BLaER1 treated with 17β-estradiol and CSF1 and Interleukin-3, amounts not matched to agents 10 nM and 100 nM (cell line): Measurements from ENCODE around the gene TYW1.
"Not testable (repeated sequence)": the region's sequence is repeated elsewhere in the genome, so short reads cannot be mapped to it uniquely, and the experiment has no call there.

Source experiments
- H3K27ac ChIP-seq, 11 experiments: shearing (Covaris generic); formaldehyde crosslinking; 2 replicates each; pipeline ENCODE4 v1.8.1; 2022
- H3K27me3 ChIP-seq, 11 experiments: shearing (Covaris generic); formaldehyde crosslinking; 2 replicates each; pipeline ENCODE4 v1.8.1; 2022
- H3K36me3 ChIP-seq, 11 experiments: shearing (Covaris generic); formaldehyde crosslinking; 2 replicates each; pipeline ENCODE4 v1.8.1; 2022
- H3K4me1 ChIP-seq, 10 experiments: shearing (Covaris generic); formaldehyde crosslinking; 2 replicates each; pipeline ENCODE4 v1.8.1; 2022
- H3K4me2 ChIP-seq, 11 experiments: shearing (Covaris generic); formaldehyde crosslinking; 2 replicates each; pipeline ENCODE4 v1.8.1; 2022
- H3K4me3 ChIP-seq, 10 experiments: shearing (Covaris generic); formaldehyde crosslinking; 2 replicates each; pipeline ENCODE4 v1.8.1; 2022
- H3K9ac ChIP-seq, 11 experiments: shearing (Covaris generic); formaldehyde crosslinking; 2 replicates each; pipeline ENCODE4 v1.8.1; 2022
- H3K9me3 ChIP-seq, 11 experiments: shearing (Covaris generic); formaldehyde crosslinking; replicated peaks in 1 of 11; 2 replicates each; pipeline ENCODE4 v1.8.1; 2022
- H4K20me1 ChIP-seq, 11 experiments: shearing (Covaris generic); formaldehyde crosslinking; 2 replicates each; pipeline ENCODE4 v1.8.1; 2022
- Cebpa-rat ChIP-seq, 11 experiments: shearing (Covaris generic); IDR thresholded peaks; 2 replicates each; pipeline ENCODE4 v1.8.1; 2022

Gene TYW1

DNA sequence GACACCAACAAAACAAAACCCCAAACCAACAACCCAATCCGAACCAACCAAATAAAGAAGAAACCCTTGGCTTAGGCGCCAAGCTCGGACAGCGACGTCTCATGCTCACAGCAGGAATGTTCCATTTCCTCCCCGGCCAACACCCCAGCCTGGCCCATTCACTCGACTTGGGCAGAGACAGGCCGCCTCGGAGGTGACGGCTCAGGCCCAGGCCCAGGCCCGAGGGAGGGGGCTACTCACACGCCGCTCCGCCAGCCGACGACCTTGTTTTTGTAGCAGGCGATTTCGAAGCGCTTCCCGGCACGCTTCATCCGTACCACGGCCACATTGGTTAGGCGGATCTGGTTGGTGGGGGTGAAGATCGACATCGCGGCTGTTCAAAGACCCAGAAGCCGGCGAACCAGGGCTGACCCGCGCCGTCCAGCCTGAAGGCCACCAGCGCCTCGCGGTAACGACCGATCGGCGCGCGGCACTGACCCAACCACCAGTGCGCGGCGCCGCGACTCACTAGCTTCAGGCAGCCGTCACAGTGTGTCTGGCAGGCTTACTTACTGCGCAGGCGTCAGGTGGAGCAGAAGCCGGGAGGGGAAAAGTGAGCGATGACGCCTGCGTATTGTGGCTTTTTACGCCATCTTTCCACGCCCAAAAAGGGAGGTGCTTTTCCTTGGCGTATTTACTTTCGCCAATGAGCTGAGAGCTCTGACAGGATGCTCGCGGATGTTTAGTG lies 1.4 kb upstream of the TYW1 start, which contains the start of gene SBDS:
TSS of gene SBDS (minus strand) at position 537 of the 727 bp plus-strand sequence. CDS start at position 368, 169 bp downstream.
- Histone ChIP-seq H3K36me3 (peaks cover 31 to 55% (median 50%) of the 10 kb centered on the region in 11 experiments), H3K4me1 (peaks cover 16 to 22% (median 18%) of the 10 kb centered on the region in 10 experiments; a peak in 18 of 20 replicates), H3K4me3 (peak within 1 kb of the TSS; percentile 76 to 94 (median 86)), H3K27ac (peak within 1 kb of the TSS; percentile 83 to 96 (median 88)), H4K20me1 (peaks cover 0 to 29% (median 7%) of the 10 kb centered on the region in 11 experiments; a peak in 9 of 22 replicates), H3K9ac (peak within 1 kb of the TSS; percentile 88 to 97 (median 92)), H3K4me2 (peak within 1 kb of the TSS; percentile 71 to 93 (median 83))
- not testable (repeated sequence) for H3K9me3 ChIP-seq, H3K27me3 ChIP-seq

DNA sequence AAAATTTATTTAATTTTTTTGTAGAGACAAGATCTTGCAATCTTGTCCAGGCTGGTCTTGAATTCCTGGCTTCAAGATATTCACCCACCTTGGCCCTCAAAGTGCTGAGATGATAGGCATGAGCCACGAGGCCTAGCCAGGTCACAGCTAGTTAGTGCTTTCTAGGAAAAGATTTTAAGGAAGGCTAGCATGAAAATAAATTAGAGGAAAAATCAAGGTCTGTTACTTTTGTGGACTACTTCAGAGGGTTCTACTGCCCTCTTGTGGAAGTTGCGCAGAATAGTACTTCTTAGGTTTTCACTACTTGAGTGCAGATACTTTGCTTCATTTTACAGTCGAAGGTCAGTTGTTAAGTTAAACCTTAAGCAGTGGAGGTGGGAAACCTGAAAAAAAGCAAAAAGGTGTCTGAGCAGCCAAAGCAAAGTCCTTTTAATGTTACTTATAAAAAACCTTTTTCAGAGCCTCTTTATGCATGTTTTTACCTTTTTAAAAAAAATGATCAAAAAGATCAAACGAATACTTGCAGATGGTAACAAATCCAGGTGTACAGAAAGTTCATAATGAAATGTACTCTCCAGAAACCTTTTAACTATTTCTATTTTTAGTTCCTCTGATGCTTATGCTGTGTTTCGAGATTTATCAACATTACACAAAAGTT lies 4.1 kb downstream of the TYW1 start:
- Histone ChIP-seq H3K36me3 (peaks cover 14 to 61% (median 34%) of the 10 kb centered on the region in 11 experiments), H4K20me1 (peaks cover 0 to 49% (median 0%) of the 10 kb centered on the region in 11 experiments; a peak in 4 of 22 replicates), H3K4me1 (peaks cover 5 to 10% (median 5%) of the 10 kb centered on the region in 10 experiments; a peak in 12 of 20 replicates)
- H3K9me3 ChIP-seq, H3K27me3 ChIP-seq, H3K9ac ChIP-seq, H3K4me3 ChIP-seq, H3K27ac ChIP-seq, H3K4me2 ChIP-seq: not testable (repeated sequence)

DNA sequence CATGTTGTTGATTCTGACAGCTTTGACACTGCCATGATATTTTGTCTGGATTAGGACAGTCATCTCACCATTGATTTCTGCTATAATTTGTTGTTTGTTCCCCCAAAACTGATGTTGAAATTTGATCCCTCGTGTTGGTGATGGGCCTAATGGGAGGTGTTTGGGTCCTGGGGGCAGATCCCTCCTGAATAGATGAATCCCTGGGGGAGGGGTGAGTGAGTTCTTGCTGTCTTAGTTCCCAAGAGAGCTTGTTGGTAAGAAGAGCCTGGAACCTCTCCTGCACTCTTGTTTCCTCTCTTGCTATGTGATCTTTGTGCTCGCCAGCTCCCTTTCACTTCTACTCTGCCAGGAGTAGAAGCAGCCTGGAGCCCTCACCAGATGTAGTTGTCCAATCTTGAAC lies 7.5 kb downstream of the TYW1 start:
- not testable (repeated sequence) for H3K27me3 ChIP-seq, H3K9me3 ChIP-seq, H3K4me3 ChIP-seq, H3K4me1 ChIP-seq, H3K9ac ChIP-seq, H3K27ac ChIP-seq
- Histone ChIP-seq H4K20me1 (peaks cover 0 to 73% (median 0%) of the 10 kb centered on the region in 11 experiments; a peak in 5 of 22 replicates), H3K36me3 (peaks cover 46 to 88% (median 62%) of the 10 kb centered on the region in 11 experiments), H3K4me2 (peak overlapping the region in 1 of 11 experiments; percentile 7; a peak in 2 of 22 replicates)

- Histone ChIP-seq H3K4me3 (no peak overlapping the region), H3K36me3 (peaks cover 67 to 95% (median 76%) of the 10 kb centered on the region in 11 experiments), H3K27ac (no peak overlapping the region), H3K4me1 (peaks cover 0 to 9% (median 5%) of the 10 kb centered on the region in 10 experiments; a peak in 11 of 20 replicates), H4K20me1 (peaks cover 0 to 49% (median 0%) of the 10 kb centered on the region in 11 experiments; a peak in 4 of 22 replicates), H3K27me3 (no peaks in the 10 kb centered on the region), H3K4me2 (no peak overlapping the region), H3K9ac (no peak overlapping the region), H3K9me3 (peaks cover 0 to 6% (median 0%) of the 10 kb centered on the region in 11 experiments; a peak in 1 of 22 replicates)
- no peak for TF ChIP-seq Cebpa-rat (IDR thresholded peaks at IDR 0.05)
These were observed 10.3 kb downstream of the TYW1 start for GRCh38 chr7:67006965-67007364.

GRCh38 chr7:67008260-67008659 lies 11.6 kb downstream of the TYW1 start:
- no peak overlapping the region for H3K9ac ChIP-seq
- no peak overlapping the region for H3K4me3 ChIP-seq
- peaks cover 0 to 41% (median 0%) of the 10 kb centered on the region in 11 experiments; a peak in 4 of 22 replicates for H4K20me1 ChIP-seq
- peaks cover 70 to 95% (median 88%) of the 10 kb centered on the region in 11 experiments for H3K36me3 ChIP-seq
- no peaks in the 10 kb centered on the region for H3K27me3 ChIP-seq
- no peak for TF ChIP-seq Cebpa-rat (IDR thresholded peaks at IDR 0.05)
- no peak overlapping the region for H3K27ac ChIP-seq
- H3K4me1 ChIP-seq, result peaks cover 0 to 9% (median 5%) of the 10 kb centered on the region in 10 experiments; a peak in 11 of 20 replicates
- H3K9me3 ChIP-seq, result peaks cover 0 to 6% (median 0%) of the 10 kb centered on the region in 11 experiments; a peak in 1 of 22 replicates
- H3K4me2 ChIP-seq, result peak overlapping the region in 6 of 11 experiments; percentile 18 to 42 (median 25); a peak in 7 of 22 replicates

GRCh38 chr7:67009677-67010076 lies 13.0 kb downstream of the TYW1 start:
- not testable (repeated sequence) for H3K4me3 ChIP-seq, H3K27me3 ChIP-seq, H3K4me1 ChIP-seq, H3K9me3 ChIP-seq, H3K4me2 ChIP-seq, H3K9ac ChIP-seq, H3K27ac ChIP-seq
- peaks cover 82 to 99% (median 95%) of the 10 kb centered on the region in 11 experiments for H3K36me3 ChIP-seq
- H4K20me1 ChIP-seq, result peaks cover 0 to 33% (median 0%) of the 10 kb centered on the region in 11 experiments; a peak in 4 of 22 replicates

GRCh38 chr7:67014076-67014622 lies 17.5 kb downstream of the TYW1 start:
- peaks cover 76 to 99% (median 93%) of the 10 kb centered on the region in 11 experiments for H3K36me3 ChIP-seq
- not testable (repeated sequence) for H3K4me2 ChIP-seq, H3K9ac ChIP-seq, H3K27me3 ChIP-seq, H3K27ac ChIP-seq, H3K9me3 ChIP-seq, H3K4me1 ChIP-seq, H3K4me3 ChIP-seq, H4K20me1 ChIP-seq
- 0 out of 22 replicates have a peak, but pooled peaks of 1 of the 11 experiments have one; percentile 11 for TF ChIP-seq Cebpa-rat (IDR thresholded peaks at IDR 0.05)

DNA sequence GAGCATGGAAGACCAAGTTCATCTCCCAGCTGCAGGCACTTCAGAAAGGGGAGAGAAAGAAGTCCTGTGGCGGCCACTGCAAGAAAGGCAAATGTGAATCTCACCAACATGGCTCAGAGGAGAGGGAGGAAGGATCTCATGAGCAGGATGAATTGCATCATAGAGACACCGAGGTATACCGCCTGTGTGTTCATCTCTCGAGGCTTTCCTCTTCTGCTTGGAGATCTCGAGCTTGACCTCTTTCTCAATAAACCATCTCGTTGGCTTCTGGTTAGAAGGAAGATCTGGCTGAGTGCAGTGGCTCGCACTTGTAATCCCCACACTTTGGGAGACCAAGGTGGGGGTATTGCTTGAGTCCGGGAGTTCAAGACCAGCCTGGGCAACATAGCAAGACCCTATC lies 21.3 kb downstream of the TYW1 start:
- H3K9ac ChIP-seq, H3K27ac ChIP-seq, H3K4me3 ChIP-seq, H3K4me2 ChIP-seq, H4K20me1 ChIP-seq, H3K27me3 ChIP-seq, H3K9me3 ChIP-seq, H3K4me1 ChIP-seq: not testable (repeated sequence)
- peaks cover 83 to 99% (median 93%) of the 10 kb centered on the region in 11 experiments for H3K36me3 ChIP-seq

DNA sequence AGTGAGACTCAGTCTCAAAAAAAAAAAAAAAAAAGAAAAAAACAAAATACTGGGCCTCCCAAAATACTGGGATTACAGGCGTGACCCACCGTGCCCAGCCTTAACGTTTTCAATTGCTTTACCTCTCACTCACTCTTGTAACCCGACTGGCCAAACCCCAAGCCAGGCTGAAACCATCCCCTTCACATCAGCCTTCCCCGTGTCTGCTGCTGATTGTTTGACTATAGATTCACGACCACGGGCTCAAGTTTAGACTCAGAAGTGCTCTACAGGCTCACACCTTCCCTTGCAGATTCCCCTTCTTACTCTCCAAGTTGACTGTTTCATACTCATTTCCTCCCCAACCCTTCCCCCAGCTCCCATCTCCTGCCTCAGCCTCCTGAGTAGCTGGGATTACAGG lies 22.3 kb downstream of the TYW1 start:
- no peak overlapping the region for H3K9ac ChIP-seq
- H3K27me3 ChIP-seq, result no peaks in the 10 kb centered on the region
- peaks cover 0 to 6% (median 0%) of the 10 kb centered on the region in 11 experiments; a peak in 1 of 22 replicates for H4K20me1 ChIP-seq
- no peak overlapping the region for H3K4me2 ChIP-seq
- H3K4me3 ChIP-seq, result no peak overlapping the region
- peaks cover 81 to 100% (median 93%) of the 10 kb centered on the region in 11 experiments for H3K36me3 ChIP-seq
- no peak overlapping the region for H3K27ac ChIP-seq
- TF ChIP-seq Cebpa-rat (IDR thresholded peaks at IDR 0.05), result no peak
- H3K9me3 ChIP-seq, result no peaks in the 10 kb centered on the region
- no peaks in the 10 kb centered on the region for H3K4me1 ChIP-seq
